Neural progenitor cell (in vitro differentiated cells): ENCODE results near the gene OSGIN1. TPM values are rescaled to one million over a fixed set of nuclear protein-coding genes. Genes with fewer than 3 reads are reported as not detected.

Experiments used
- DNase-seq: peaks from one replicate; pipeline ENCODE4 v3.0.0-alpha.2; 2016; ENCODE audit warnings: low spot score
- H2AFZ ChIP-seq: fragments of 200-600 bp; sonication (generic); replicated peaks from 2 replicates; pipeline ENCODE4 v1.6.1; 2016; ENCODE audit warnings: antibody characterized with exemption
- H3F3A ChIP-seq: fragments of 200-600 bp; sonication (generic); 2 replicates; pipeline ENCODE4 v1.6.1; 2016; ENCODE audit warnings: antibody characterized with exemption, low read depth
- H3K27ac ChIP-seq: fragments of 200-600 bp; sonication (generic); 2 replicates; pipeline ENCODE4 v1.5.1; 2016; ENCODE audit warnings: mild to moderate bottlenecking
- H3K27me3 ChIP-seq: fragments of 200-600 bp; sonication (generic); 2 replicates; pipeline ENCODE4 v1.6.1; 2016; ENCODE audit warnings: mild to moderate bottlenecking, moderate library complexity
- H3K36me3 ChIP-seq: fragments of 200-600 bp; sonication (generic); 2 replicates; pipeline ENCODE4 v1.5.1; 2016
- H3K4me1 ChIP-seq: fragments of 200-600 bp; sonication (generic); 2 replicates; pipeline ENCODE4 v1.6.1; 2016; ENCODE audit warnings: mixed run types
- H3K4me2 ChIP-seq: fragments of 200-600 bp; sonication (generic); 2 replicates; pipeline ENCODE4 v1.6.1; 2016
- H3K4me3 ChIP-seq: fragments of 200-600 bp; sonication (generic); 2 replicates; pipeline ENCODE4 v1.5.1; 2016
- H3K79me2 ChIP-seq: fragments of 200-600 bp; sonication (generic); 2 replicates; pipeline ENCODE4 v1.6.1; 2016; ENCODE audit warnings: low read depth
- H3K9ac ChIP-seq: fragments of 200-600 bp; sonication (generic); 2 replicates; pipeline ENCODE4 v1.6.1; 2016
- H3K9me3 ChIP-seq: fragments of 200-600 bp; sonication (generic); 2 replicates; pipeline ENCODE4 v1.5.1; 2016; ENCODE audit warnings: low read depth
- H4K20me1 ChIP-seq: fragments of 200-600 bp; sonication (generic); 2 replicates; pipeline ENCODE4 v1.6.1; 2016; ENCODE audit warnings: low read depth
- H3K27ac Mint-ChIP-seq: 3 replicates; pipeline ENCODE4 v1.8.0; 2021; ENCODE audit warnings: mixed read lengths
- H3K27me3 Mint-ChIP-seq: 2 replicates; pipeline ENCODE4 v1.8.0; 2022; ENCODE audit warnings: low read depth, mild to moderate bottlenecking, inconsistent platforms, moderate library complexity, mixed read lengths; ENCODE audit not compliant: insufficient read depth
- H3K36me3 Mint-ChIP-seq: 3 replicates; pipeline ENCODE4 v1.8.0; 2021; ENCODE audit warnings: mixed read lengths
- H3K4me1 Mint-ChIP-seq: 3 replicates; pipeline ENCODE4 v1.8.0; 2021; ENCODE audit warnings: mixed read lengths
- H3K4me3 Mint-ChIP-seq: 3 replicates; pipeline ENCODE4 v1.8.0; 2021; ENCODE audit warnings: mild to moderate bottlenecking, moderate library complexity, mixed read lengths
- H3K9me3 Mint-ChIP-seq: 3 replicates; pipeline ENCODE4 v1.8.0; 2020; ENCODE audit warnings: mixed read lengths
- CTCF ChIP-seq: fragments of 200-600 bp; sonication (generic); IDR thresholded peaks from 2 replicates; pipeline ENCODE4 v1.5.1; 2017; ENCODE audit warnings: antibody characterized with exemption, mild to moderate bottlenecking
- EZH2 ChIP-seq: fragments of 200-600 bp; sonication (generic); IDR thresholded peaks from 2 replicates; pipeline ENCODE4 v1.6.1; 2017; ENCODE audit warnings: antibody characterized with exemption, mild to moderate bottlenecking, moderate library complexity
- EZH2phosphoT487 ChIP-seq: fragments of 200-600 bp; sonication (generic); IDR thresholded peaks from 2 replicates; pipeline ENCODE4 v1.6.1; 2017; ENCODE audit warnings: antibody characterized with exemption
- total RNA-seq: library from RNA; depleted of rRNA; stranded (reverse); fragments of >200 nt; gene quantifications from 2 replicates; pipeline ENCODE4 v1.2.3, GENCODE V29; 2015; ENCODE audit warnings: low replicate concordance

OSGIN1 gene
- total RNA-seq, 1 donor from 2014 or later: not detected

GRCh38 chr16:84014570-84015327, 61.7 kb downstream of the OSGIN1 start:
- Mint-ChIP-seq H3K9me3 (peaks cover 17% of the 10 kb centered on the region), H3K4me1 (peaks cover 19% of the 10 kb centered on the region), H3K27ac (no peak overlapping the region), H3K4me3 (peak overlapping the region; percentile 50), H3K27me3 (peaks cover 6% of the 10 kb centered on the region), H3K36me3 (peaks cover 3% of the 10 kb centered on the region)
- H3K4me2 ChIP-seq: no peak overlapping the region
- no peaks in the 10 kb centered on the region for H3K36me3 ChIP-seq
- H3F3A ChIP-seq: peaks cover 8% of the 10 kb centered on the region
- H3K79me2 ChIP-seq: no peaks in the 10 kb centered on the region
- no peaks in the 10 kb centered on the region for H3K27me3 ChIP-seq
- no peak for DNase-seq
- H2AFZ ChIP-seq: no peak overlapping the region
- no peaks in the 10 kb centered on the region for H3K4me1 ChIP-seq
- no peak overlapping the region for H3K4me3 ChIP-seq
- H3K9ac ChIP-seq: no peak overlapping the region
- H4K20me1 ChIP-seq: no peaks in the 10 kb centered on the region
- no peak overlapping the region for H3K27ac ChIP-seq
- no peaks in the 10 kb centered on the region for H3K9me3 ChIP-seq
- TF ChIP-seq EZH2: no peak
- no peak for TF ChIP-seq CTCF
- no peak for TF ChIP-seq EZH2phosphoT487

- Histone ChIP-seq H3K9me3 (no peaks in the 10 kb centered on the region), H3K9ac (no peak overlapping the region), H2AFZ (no peak overlapping the region), H3K4me1 (no peaks in the 10 kb centered on the region), H3K27me3 (no peaks in the 10 kb centered on the region), H4K20me1 (no peaks in the 10 kb centered on the region), H3K4me3 (no peak overlapping the region), H3K4me2 (no peak overlapping the region), H3K27ac (no peak overlapping the region), H3K79me2 (no peaks in the 10 kb centered on the region), H3K36me3 (no peaks in the 10 kb centered on the region), H3F3A (peaks cover 8% of the 10 kb centered on the region)
- no peak overlapping the region for H3K4me3 Mint-ChIP-seq
- H3K4me1 Mint-ChIP-seq: peaks cover 18% of the 10 kb centered on the region
- peaks cover 22% of the 10 kb centered on the region for H3K9me3 Mint-ChIP-seq
- TF ChIP-seq CTCF (no peak), EZH2 (no peak), EZH2phosphoT487 (no peak)
- H3K27ac Mint-ChIP-seq: no peak overlapping the region
- H3K36me3 Mint-ChIP-seq: peaks cover 3% of the 10 kb centered on the region
- DNase-seq: no peak
- H3K27me3 Mint-ChIP-seq: peaks cover 8% of the 10 kb centered on the region
Measured at GRCh38 chr16:84015399-84015798, 62.4 kb downstream of the OSGIN1 start.

Other genes with a start within 250 kb of the OSGIN1 start
- gene HSBP1, start 145.3 kb upstream of the OSGIN1 start, total RNA-seq: 36.6 and 87.6 TPM in 2 replicates
- gene MLYCD, start 54.1 kb upstream of the OSGIN1 start, total RNA-seq: 2.5 and 3.3 TPM in 2 replicates
- gene NECAB2, start 15.0 kb downstream of the OSGIN1 start, total RNA-seq: 12.6 and 18.9 TPM in 2 replicates
- not detected in 2 replicates for gene SLC38A8, start 89.6 kb downstream of the OSGIN1 start, total RNA-seq
- gene MBTPS1, start 163.7 kb downstream of the OSGIN1 start, total RNA-seq: 52.3 and 54.4 TPM in 2 replicates
- 71.8 and 101 TPM in 2 replicates for gene HSDL1, start 191.9 kb downstream of the OSGIN1 start, total RNA-seq
- gene DNAAF1, start 192.1 kb downstream of the OSGIN1 start, total RNA-seq: 0.11 and 0.12 TPM in 2 replicates
- gene TAF1C, start 233.8 kb downstream of the OSGIN1 start, total RNA-seq: 23.3 and 70.3 TPM in 2 replicates
- gene ADAD2, start 237.9 kb downstream of the OSGIN1 start, total RNA-seq: not detected in 2 replicates